ENCODE measurements around the gene HDAC4. TPM values are rescaled to one million over a fixed set of nuclear protein-coding genes. Genes with fewer than 3 reads are reported as not detected.

HDAC4 gene
- total RNA-seq, 1 donor = 28.3 TPM

DNA sequence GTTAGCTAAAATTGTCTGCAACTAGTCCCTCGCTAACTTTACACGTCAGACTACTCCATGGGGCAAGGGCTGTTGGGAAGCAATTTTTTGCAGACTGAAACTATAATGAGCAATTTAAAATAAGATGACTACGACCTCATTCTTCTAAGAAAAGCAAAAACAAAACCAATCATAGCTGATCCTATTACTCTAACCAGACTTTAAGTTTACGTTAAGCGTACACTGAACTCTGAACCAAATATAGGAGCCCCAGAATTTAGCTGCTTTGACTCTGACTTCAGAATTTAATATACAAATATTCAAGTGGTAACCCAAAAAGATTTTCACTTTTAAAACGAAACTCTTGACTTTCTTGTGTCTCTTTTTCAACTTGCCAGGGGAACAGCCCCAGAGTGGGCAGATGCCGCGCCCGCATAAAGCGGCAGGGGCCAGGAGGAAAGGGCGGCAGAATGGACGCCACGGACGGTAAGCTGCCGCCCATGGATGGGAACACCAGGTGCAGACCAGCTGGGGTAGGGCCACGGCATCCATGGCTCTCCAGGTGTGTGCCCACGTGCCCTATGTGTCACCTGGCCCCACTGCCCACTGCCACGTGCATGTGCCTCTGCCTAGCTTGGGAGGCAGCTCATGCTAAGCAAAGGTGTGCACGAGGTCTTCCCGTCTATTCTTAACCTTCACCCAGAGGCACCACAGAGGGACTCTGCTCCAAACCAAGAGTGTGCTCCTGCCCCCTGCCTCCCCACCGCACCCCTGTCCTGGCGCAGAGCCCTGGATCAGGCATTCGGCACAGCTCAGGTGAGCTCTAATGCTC is 217.6 kb downstream of the HDAC4 start:
- TF ChIP-seq, protein P1, sequence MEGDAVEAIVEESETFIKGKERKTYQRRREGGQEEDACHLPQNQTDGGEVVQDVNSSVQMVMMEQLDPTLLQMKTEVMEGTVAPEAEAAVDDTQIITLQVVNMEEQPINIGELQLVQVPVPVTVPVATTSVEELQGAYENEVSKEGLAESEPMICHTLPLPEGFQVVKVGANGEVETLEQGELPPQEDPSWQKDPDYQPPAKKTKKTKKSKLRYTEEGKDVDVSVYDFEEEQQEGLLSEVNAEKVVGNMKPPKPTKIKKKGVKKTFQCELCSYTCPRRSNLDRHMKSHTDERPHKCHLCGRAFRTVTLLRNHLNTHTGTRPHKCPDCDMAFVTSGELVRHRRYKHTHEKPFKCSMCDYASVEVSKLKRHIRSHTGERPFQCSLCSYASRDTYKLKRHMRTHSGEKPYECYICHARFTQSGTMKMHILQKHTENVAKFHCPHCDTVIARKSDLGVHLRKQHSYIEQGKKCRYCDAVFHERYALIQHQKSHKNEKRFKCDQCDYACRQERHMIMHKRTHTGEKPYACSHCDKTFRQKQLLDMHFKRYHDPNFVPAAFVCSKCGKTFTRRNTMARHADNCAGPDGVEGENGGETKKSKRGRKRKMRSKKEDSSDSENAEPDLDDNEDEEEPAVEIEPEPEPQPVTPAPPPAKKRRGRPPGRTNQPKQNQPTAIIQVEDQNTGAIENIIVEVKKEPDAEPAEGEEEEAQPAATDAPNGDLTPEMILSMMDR (IDR thresholded peaks at IDR 0.05; ENCODE audit: insufficient read depth, low read length) = no peak
- no peak overlapping the region for H3K4me3 ChIP-seq (ENCODE audit: low read depth, low read length)
- no peak for DNase-seq (ENCODE audit: low read depth)

DNA sequence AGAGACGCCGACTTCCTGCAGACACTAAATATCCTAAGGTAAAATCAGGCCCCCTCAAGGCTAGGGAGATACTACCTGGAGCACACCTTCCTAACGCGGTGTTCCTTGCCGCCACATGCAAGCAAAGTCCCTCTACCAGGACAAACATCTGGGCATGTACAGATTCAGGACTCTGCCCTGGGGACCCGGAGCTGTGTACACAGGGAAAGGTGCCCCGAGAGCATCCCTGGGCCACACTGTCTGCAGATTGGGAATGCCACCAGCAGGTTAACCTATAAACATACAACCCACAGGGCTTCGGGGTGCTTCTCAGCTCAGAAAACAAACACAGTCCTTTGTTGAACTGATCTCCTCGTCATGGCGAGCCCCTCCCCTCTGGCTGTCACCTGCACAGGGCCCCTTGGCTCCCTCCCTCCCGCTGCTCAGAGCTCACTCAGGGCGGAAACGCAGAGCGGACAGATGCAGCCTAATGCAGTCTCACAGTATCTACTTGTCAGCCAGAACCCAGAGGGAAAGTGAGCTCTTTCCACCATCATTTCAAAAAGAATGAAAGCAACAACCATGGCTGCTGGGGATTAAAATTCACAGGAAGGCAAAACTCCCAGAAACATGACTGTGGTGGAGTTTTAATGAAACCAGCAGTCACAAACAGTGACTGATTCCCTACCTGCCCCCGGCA is 218.8 kb downstream of the HDAC4 start:
- DNase-seq (ENCODE audit: low read depth) = no peak
- H3K4me3 ChIP-seq (ENCODE audit: low read depth, low read length) = no peak overlapping the region
- TF ChIP-seq, protein P1 (IDR thresholded peaks at IDR 0.05; ENCODE audit: insufficient read depth, low read length) = no peak

DNA sequence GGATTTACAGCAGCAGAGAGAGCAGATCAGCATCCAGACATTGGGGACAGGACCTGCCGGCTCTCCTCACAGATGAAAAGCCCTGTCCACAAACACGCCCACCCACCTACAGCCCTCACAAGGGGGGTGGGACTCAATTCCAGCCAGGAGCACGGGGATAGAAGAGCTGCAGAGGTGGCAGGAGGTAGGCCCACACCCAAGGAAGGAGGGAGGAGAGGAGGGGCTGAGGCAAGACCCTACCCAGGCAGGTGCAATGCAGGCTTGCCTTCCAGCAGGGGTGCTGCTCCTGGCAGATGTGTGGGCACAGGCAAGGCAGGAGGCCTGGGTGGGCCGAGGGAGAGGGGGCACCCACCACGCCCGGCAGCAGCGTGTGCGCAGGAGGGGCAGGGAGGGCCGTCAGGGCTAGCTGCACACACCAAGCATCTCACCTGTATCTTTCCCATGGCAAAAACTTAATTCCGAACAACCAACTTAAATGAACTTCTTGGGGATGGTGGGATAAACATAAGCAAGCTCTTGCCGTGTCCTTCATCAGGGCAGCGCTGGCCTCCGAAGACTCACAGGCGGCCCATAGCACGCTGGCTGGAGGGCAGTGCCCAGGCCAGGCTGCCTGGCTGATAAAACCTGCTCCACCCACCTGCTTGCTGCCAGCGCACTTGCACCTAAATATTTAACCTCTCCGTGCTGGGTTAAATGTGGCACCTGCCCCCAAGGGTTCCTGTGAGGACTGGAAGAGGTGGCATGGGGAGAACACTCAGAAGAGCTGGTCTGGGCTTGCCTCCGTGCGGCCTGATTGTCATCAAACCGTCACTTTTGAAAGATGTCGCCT is 219.5 kb downstream of the HDAC4 start:
- TF ChIP-seq, protein P1 (IDR thresholded peaks at IDR 0.05; ENCODE audit: insufficient read depth, low read length) = no peak
- no peak overlapping the region for H3K4me3 ChIP-seq (ENCODE audit: low read depth, low read length)
- DNase-seq (ENCODE audit: low read depth) = no peak

DNA sequence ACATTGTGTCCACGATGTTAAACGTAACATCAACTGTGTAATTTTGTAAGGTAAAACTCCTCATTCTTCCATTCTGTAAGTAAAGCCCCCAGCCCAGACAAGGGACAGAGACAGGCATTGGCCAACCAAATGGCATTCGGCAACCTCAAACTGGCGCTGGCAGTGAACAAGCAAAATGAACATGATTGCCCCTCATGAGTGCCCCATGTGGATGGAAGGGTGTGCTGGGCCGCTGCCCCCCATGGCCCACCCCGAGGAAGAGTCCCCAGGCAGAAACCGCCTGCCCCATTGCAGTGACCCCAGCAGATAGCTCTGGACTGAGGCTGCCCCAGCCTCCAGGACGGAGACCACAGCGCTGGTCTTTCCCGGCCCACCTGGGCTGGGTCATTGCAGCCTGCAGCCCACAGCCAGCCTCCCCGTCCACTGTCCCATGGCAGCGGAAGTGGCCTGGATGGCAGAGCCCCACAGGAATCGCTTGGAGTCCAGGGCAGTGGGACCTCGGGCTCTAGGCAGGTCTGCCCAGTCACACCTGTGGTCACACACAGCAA is 220.2 kb downstream of the HDAC4 start:
- no peak for DNase-seq (ENCODE audit: low read depth)
- TF ChIP-seq, protein P1 (IDR thresholded peaks at IDR 0.05; ENCODE audit: insufficient read depth, low read length) = no peak
- H3K4me3 ChIP-seq (ENCODE audit: low read depth, low read length) = no peak overlapping the region

DNA sequence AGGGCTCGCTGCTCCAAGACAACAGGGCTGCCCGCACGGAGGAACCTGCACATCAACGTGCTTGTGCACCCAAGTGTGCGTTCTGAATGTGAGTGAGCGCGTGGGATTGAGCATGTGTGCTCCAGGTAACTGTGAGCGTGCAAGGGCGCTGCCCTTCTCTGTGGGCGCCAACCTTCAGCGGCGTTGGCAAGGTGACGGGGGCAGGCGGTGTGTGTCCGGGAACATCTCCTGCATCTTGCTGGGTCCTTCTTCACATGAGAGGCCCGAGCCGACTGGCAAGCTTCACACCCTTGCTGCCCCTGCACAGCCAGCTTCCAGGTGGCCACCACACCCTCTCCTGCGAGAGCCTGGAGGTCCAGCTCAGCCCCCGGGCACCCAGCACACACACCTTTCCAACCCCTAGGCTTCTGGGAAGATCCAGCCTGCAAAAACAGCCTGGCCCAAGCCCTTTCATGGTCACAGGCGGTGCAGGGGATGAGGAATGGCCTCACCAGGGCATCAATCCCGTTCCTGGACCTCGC is 220.9 kb downstream of the HDAC4 start:
- TF ChIP-seq, protein P1 (IDR thresholded peaks at IDR 0.05; ENCODE audit: insufficient read depth, low read length) = no peak
- no peak overlapping the region for H3K4me3 ChIP-seq (ENCODE audit: low read depth, low read length)
- no peak for DNase-seq (ENCODE audit: low read depth)

DNA sequence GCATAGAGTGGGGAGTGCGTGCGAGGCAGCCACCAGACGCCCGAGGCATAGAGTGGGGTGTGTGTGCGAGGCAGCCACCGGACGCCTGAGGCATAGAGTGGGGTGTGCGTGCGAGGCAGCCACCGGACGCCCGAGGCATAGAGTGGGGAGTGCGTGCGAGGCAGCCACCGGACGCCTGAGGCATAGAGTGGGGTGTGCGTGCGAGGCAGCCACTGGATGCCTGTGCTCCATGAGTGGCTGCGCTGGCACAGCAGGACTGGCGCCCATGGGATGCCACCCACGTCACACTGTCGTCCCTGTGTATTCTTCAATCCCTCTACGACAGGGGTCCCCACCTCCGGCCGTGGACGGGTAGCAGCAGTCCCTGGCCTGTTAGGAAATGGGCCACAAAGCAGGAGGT is 221.9 kb downstream of the HDAC4 start:
- DNase-seq (ENCODE audit: low read depth) = no peak
- H3K4me3 ChIP-seq (ENCODE audit: low read depth, low read length) = no peak overlapping the region
- TF ChIP-seq, protein P1 (IDR thresholded peaks at IDR 0.05; ENCODE audit: insufficient read depth, low read length) = no peak

Measured in fibroblast of the aortic adventitia (primary cell).